Activated CD4-positive, alpha-beta T cell treated with anti-CD3 and anti-CD28 coated beads, Interleukin-2, Interleukin-4, amounts not matched to agents 100 ng/mL and 50 ng/mL, durations not matched to agents 16 hours and 8 hours (primary cell): ENCODE results near the gene FAM3B.
"Not testable (repeated sequence)": the region's sequence is repeated elsewhere in the genome, so short reads cannot be mapped to it uniquely, and the experiment has no call there.

Source experiments
- DNase-seq: peaks from one replicate; pipeline ENCODE4 v3.0.0-alpha.2; 2020; ENCODE audit warnings: low spot score

The FAM3B gene, protein sequence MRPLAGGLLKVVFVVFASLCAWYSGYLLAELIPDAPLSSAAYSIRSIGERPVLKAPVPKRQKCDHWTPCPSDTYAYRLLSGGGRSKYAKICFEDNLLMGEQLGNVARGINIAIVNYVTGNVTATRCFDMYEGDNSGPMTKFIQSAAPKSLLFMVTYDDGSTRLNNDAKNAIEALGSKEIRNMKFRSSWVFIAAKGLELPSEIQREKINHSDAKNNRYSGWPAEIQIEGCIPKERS

DNA sequence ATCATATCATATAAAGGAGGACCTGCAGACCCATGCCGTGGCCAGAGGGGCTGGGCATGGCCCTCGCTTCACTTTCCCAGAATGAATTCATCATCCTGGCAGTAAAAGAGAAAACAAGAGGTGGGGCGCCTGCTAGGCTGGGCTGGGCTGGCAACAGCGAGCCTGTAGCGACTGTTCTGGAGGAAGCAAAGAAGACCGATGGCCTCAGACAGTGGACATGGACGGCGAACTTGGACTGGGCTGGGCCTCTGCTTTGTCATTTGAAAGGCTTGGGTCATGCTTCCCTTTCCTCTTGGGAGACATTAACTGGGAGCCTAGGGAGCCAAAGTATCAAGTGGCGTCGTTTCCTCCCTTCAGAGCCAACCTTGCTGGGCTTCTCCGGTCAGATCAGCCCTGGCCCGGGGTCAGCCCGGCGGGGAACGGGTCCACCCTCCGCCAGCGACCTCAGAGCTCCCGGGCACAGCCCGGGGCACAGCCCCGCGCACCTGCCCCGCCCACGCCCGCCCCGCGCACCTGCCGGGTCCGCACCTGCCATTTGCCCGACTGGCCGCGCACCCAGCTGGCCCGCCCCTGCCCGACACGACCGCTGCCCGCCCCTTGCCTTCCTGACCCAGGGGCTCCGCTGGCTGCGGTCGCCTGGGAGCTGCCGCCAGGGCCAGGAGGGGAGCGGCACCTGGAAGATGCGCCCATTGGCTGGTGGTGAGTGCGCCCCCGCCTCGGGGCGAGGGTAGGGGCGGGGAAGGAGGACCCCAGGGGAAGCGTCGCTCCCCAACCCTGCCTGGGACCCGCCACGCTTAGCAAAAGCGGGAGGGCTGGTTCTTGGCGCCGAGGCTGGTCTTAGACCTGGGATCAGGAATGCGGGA, at the start of gene FAM3B:
FAM3B (plus strand) TSS at position 602 of the 863 bp plus-strand sequence; CDS start at position 681, 79 bp downstream.
- DNase-seq, result no peak

DNA sequence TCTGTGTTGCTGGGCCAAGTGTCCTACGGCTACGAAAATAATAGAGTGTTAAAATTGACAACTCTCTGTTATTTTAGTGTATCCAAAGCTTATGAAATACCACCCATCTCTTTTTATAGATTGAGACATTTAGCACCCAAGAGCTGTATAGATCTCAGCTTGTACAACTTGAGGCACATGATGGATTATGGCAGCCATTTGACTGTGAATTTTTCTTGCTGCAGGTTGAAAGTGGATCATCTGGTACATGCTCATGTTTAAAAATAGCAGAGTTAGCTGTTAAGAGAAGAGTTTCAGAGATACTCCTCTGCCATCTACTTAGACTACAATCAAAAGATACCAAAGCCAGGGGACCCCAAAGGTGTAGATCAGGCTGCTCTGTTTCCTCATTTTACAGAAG, 49.3 kb upstream of the FAM3B start:
- no peak for DNase-seq

- no peak for DNase-seq
Observed at GRCh38 chr21:41269535-41269934, 47.1 kb upstream of the FAM3B start.

DNA sequence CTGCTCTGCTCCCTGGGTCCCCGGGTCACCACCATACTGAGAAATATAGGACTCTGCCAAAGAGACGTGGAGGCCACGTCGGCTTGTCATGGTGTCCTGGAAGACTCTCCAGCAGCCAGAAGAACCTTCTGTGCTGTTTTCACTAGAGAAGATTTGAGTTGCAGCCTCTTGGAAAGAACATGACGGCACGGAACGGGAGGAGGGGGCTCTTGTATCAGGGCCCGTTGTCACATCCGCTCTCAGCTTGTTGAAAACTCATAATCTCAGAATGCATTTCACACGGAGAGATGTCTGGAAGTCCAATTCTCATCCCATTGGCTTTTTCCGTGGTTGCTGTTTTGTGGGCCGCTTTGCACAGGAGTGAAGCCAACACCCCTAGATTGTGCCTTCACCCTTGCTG, 39.4 kb upstream of the FAM3B start:
- DNase-seq, result no peak

DNA sequence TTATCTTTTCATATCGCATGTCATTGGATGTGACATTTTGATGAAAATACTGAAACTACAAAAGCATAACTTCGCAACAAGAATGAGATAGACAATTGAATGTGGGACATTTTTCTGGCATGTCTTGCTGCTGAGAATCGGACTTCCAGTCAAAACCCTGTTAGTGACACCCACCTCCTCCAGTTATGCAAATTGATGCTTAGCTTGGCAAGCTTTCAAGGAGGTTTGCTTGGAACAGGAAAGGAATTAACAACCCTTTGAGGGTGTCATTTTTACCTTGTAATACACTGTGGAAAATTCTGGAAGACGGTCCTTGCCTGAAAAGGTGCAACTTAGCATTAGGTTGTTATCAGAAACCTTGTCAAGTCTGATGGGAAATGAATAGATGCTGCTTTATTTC, 38.8 kb upstream of the FAM3B start:
- DNase-seq, result no peak

DNA sequence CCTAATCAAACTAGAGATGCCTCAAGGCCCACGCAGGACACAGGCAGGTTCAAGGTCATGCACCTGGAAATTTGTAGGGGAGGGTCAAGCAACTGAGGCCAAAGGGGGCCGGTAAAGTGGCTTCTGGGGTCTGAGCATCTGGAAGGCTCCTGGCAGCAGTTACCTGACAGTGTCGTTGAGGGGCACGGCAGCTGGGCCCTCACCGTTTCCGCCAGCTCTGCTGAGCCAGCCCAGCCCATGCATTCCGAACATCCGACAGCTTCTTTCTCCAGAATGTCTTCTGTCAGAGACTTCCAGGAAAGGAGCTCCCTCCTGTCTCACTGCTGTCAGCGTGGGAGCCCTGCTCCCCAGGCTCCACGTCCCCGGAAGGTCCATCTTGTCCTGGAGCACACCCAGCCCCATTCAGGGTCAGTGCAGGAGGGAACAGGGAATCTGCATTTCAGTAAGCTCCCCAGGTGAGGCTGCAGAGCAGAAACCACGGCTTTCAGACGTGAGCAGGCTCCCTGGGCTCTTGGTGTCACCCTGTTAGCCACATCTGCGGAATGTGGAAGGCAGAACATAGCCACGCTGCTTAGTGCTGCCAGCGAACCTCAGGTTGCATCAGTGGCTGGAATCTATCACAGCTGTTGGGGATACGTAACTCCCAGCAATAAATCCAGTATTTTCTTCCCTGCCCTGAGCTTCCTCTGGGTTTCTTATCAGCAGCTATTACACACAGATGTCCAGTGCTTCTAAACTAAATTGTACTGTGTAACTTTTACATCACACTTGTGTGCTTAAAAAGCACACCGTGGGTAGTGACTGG, 36.3 kb upstream of the FAM3B start:
- no peak for DNase-seq

DNA sequence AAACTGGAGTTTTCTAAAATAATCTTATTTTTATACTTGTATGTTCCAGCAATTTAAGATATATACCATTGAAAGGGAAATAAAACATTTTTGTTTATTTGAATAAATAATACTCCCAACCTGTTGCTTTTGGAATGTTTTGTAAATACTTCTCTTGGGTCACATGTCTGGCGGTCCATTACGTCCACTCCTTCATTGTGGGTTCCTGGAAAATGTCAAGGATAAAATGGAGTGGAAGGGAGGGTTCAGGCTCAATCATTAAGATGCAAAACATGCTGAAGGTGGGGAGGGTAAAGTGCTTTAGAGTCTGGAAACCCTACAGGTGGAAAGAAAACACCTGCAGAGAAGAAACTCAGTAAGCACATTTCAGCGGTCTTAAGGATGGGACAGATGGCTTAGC, 34.2 kb upstream of the FAM3B start:
- no peak for DNase-seq

GRCh38 chr21:41283211-41283818, 33.3 kb upstream of the FAM3B start:
- DNase-seq, result peak; percentile 64

GRCh38 chr21:41289431-41289830, 27.2 kb upstream of the FAM3B start:
- DNase-seq, result no peak

DNA sequence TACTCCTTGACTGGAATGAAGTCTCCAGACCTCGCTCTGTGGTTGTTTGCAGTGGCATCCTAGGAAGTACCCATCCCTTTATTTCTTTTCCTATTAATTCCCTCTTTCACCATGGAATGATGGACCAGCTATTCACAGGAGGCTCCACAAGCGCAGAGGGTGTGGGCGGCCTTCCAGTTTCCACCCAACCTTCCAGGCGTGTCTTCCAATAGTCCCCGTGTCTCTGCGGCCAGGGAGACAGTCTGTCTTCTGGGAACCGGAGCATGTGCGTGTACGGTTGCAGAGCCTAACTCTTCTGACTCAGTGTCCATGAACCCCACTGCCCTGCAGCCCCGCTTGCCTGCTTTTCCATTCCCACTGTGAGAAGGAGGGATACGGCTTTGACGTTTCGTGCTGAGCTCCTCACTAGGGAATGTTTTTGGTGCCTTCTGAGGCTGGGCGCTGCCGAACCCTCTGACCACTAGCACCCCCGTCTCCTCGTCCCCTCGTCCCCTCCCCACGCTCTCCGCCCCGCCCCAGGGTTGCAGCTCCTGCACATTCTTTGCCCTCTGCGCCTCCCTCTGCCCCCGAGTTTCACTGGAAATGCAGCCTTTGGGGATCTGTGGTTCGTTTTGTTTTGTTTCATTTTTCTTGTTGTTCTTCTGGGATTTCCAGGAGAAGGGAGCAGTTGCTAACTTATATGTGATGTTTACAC, 26.3 kb upstream of the FAM3B start:
- DNase-seq, result no peak

GRCh38 chr21:41294548-41295231, 21.9 kb upstream of the FAM3B start:
- no peak for DNase-seq

DNA sequence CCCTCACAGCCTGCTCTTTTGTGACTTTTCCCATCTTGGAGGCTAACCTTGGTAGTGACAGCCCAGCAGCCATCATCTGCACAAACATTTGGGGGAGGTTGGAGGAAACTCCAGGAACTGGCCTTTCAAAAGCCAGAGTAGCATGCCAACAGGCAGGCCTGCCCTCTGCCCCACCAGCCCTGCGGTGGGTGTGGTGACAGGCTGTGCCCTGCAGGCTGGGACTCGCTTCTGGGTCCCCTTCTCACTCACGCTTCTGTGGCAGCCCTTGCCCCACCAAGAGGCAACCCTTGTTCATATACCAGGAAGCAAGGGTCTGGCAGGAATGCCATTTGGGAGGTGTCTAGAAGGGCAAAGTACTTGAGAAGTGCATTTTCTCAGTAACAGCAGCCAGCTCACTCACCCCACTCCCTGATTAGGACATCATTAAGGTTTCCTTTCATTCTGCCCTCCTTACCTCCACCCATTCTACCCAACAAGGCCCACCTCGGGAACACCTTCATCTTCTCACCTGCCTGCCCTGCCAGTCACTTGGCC, 20.8 kb upstream of the FAM3B start:
- no peak for DNase-seq

GRCh38 chr21:41302976-41303375, 13.6 kb upstream of the FAM3B start:
- no peak for DNase-seq

DNA sequence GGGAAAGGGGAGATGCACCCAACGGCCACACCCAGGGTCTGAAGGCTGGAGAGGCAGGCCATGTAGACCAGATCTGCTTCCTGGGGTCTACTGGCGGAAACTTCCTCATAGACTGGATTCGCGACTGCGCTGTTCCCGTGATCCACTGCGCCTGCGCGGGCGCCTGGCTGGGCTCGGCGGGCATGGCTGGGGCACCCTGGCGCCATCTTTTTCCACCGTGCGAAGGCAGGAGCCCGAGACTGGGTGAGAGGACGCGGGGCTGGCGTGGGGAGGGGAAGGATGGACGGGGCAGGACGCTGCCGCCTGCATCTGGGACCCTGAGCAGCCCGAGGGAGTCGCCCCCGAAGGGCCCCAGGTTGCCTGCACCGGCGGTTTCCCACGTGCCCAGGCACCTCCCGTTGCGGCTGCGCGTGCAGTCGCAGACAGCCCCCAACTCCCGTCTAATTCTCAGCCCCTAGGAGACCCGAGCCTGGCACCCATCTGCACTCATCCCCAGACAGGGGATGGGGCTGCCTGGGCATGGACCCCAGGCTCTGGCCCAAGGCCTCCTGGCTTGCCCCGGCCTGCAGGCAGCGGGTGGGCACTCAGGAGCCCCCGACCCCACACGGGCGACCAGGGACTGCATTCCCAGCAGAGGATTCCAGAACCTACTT, 12.4 kb upstream of the FAM3B start:
- no peak for DNase-seq

DNA sequence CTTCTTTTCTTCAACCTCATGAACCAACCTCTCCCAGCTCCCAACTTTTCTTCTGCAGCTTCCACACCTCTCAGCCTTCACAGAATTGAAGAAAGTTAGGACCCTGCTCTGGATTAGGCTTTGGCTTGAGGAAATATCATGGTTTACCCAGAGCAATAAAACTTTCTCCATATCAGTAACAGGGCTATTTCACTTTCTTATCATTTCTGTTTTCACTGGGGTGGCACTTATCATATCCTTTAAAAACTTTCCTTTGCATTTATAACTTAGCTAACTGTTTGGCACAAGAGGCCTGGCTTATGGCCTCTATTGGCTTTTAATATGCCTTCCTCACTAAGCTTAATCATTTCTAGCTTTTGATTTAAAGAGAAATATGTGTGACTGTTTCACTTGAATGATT, 9.4 kb upstream of the FAM3B start:
- DNase-seq, result no peak

DNA sequence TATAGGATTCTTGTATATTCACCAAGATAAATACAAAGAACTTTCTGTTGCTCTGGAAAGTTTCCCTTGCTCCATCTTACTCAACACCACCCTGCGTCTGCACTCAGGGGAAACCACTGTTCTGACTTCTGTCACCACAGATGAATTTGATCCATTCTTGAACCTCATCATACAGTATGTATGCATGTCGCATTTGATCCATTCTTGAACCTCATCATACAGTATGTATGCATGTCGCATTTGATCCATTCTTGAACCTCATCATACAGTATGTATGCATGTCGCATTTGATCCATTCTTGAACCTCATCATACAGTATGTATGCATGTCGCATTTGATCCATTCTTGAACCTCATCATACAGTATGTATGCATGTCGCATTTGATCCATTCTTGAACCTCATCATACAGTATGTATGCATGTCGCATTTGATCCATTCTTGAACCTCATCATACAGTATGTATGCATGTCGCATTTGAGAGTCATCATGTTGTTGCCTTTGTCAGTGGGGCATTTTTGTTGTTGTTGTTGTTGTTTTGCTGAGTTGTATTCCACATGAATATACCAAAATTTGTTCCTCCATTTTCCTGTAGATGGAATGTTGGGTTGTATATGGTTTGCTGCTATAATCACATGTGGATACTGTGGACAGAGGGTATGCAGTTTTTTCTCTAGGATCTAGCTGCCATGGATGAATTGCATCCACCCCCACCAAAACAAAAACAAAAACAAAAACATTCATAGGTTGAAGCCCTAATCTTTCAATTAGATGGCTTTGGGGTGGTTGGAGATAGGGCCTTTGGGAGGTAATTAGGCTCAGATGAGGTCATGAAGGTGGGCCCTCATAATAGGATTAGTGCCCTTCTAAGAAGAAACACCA, 3.1 kb upstream of the FAM3B start:
- DNase-seq, result not testable (repeated sequence)

DNA sequence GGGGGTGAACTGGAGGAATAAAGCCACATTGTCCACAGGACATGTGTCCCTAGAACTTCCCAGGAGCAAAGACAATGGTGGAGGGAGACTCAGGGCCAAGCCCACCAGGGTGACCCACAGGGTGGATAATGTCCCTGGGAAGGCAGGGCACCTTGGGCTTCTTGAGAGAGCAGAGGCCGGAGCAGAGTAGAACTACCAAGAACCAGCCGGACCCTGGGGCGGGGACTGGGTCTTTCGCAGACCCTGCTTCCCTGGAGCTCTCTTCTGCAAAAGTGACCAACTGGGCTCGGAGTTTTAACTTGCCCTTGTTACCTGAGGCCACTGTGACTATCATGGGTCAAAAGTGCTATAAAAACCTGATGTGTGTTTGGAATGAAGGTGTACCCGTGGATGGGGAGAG, 875 bp upstream of the FAM3B start:
- no peak for DNase-seq

DNA sequence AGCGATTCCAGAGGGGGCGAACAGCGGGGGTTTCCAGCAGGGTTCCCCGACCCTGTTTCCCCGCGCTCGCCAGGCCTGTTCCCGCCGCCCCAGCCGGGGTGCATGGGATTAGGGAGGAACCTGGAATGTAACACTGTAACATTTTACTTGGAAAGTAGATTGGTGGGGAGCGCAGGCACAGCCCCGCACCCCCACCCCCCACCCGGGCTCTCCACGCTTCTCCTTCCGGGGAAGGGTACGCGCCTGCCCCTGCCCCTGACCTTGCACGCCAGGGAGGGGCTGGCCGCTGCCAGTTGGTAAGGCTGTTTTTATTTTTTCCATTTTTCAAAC, 427 bp downstream of the FAM3B start:
- DNase-seq, result no peak

DNA sequence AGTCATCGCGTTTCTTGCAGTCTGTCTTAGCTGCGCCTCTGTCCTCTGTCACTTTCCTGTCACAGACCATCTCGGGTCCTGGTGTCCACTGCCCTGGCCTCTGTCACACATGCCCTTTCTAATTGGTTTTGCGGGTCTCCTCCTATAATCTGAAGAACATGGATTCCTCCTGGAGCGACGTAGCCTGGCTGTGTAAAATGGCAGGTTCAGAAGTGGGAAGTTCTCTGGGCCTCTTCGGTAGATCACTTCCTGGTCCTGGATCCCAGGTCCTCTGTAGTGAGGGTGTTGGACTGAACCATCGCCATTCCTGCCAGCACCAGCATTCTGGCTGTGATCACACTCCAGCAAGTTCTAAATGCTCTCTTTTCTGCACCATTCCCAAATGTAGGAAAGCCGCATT, 857 bp downstream of the FAM3B start:
- no peak for DNase-seq
